Panc1 (cell line): ENCODE results near the gene NTNG2. TPM values are rescaled to one million over a fixed set of nuclear protein-coding genes. Genes with fewer than 3 reads are reported as not detected.

Source experiments
- ATAC-seq: fragments of 200-7000 bp; cut with Tn5 transposase; 2 replicates; pipeline ENCODE4 v1.9.1; 2020; ENCODE audit warnings: mild to moderate bottlenecking, moderate library complexity
- BruUV-seq: library from RNA; stranded (reverse); fragments of 400-500 nt; replicated peaks from 2 replicates; lab custom pipeline; 2021; lab: Mats Ljungman, UMichigan
- CTCF ChIA-PET: fragments of 300-600 bp; sonication (Branson Sonifier 250); formaldehyde crosslinking; loops from one replicate; lab custom pipeline; 2022; ENCODE audit warnings: antibody characterized with exemption; lab: Charles Lee
- POLR2A ChIA-PET: fragments of 300-600 bp; sonication (Branson Sonifier 250); formaldehyde crosslinking; loops from one replicate; lab custom pipeline; 2022; ENCODE audit warnings: antibody characterized with exemption; lab: Charles Lee
- DNase-seq: peaks from one replicate; pipeline ENCODE4 v3.0.0-alpha.2; 2010; ENCODE audit warnings: low read depth, low spot score
- H3K27ac ChIP-seq: 2 replicates; pipeline ENCODE4 v1.5.1; 2011; ENCODE audit warnings: mild to moderate bottlenecking, low read length, inconsistent platforms
- H3K27me3 ChIP-seq: fragments of 200-500 bp; sonication (Bioruptor generic); 2 replicates; pipeline ENCODE4 v1.6.0; 2014; ENCODE audit warnings: low read length, inconsistent platforms; ENCODE audit not compliant: control insufficient read depth, insufficient read depth
- H3K36me3 ChIP-seq: fragments of 200-500 bp; sonication (Bioruptor generic); 2 replicates; pipeline ENCODE4 v1.5.1; 2014; ENCODE audit warnings: inconsistent platforms, mild to moderate bottlenecking, low read length, moderate library complexity; ENCODE audit not compliant: control insufficient read depth, insufficient read depth
- H3K4me1 ChIP-seq: 2 replicates; pipeline ENCODE4 v1.5.1; 2011; ENCODE audit warnings: inconsistent platforms, mild to moderate bottlenecking, low read length, moderate library complexity; ENCODE audit not compliant: control insufficient read depth, insufficient read depth
- H3K4me3 ChIP-seq, 2 experiments: 2 replicates each; pipeline ENCODE4 v1.5.1; 2011 to 2012; ENCODE audit warnings: low read depth in 2 of 2, low read length in 2 of 2, mild to moderate bottlenecking in 2 of 2, inconsistent platforms in 1 of 2, moderate library complexity in 1 of 2
- H3K9me3 ChIP-seq: fragments of 200-500 bp; sonication (Bioruptor generic); 2 replicates; pipeline ENCODE4 v1.5.1; 2014; ENCODE audit warnings: low read depth, mild to moderate bottlenecking, inconsistent platforms, low read length, moderate library complexity; ENCODE audit not compliant: control insufficient read depth, insufficient read depth
- POLR2AphosphoS5 ChIP-seq: IDR thresholded peaks from 2 replicates; pipeline ENCODE4 v1.6.1; 2012; ENCODE audit warnings: mild to moderate bottlenecking, low read depth, low read length, moderate library complexity
- REST ChIP-seq, 2 experiments: IDR thresholded peaks; 2 replicates each; pipeline ENCODE4 v1.6.1; 2011 to 2012; ENCODE audit warnings: low read depth in 2 of 2, control low read depth in 1 of 2, low read length in 1 of 2, mild to moderate bottlenecking in 1 of 2, moderate library complexity in 1 of 2; ENCODE audit not compliant: insufficient read depth in 1 of 2
- SIN3A ChIP-seq: IDR thresholded peaks from 2 replicates; pipeline ENCODE4 v1.6.1; 2012; ENCODE audit warnings: low read depth, mild to moderate bottlenecking, low read length, moderate library complexity, borderline replicate concordance; ENCODE audit not compliant: insufficient read depth
- TCF7L2 ChIP-seq: IDR thresholded peaks from 2 replicates; pipeline ENCODE4 v1.6.1; 2011; ENCODE audit warnings: mild to moderate bottlenecking, low read depth, low read length, inconsistent platforms
- in situ Hi-C: cut with HindIII; loops from 2 replicates; pipeline ENCODE4 v1.10.0; 2016; ENCODE audit warnings: low sequenced_read_pairs, low pct_unique_long_range_greater_than_20kb
- intact Hi-C: fragments of 100-400 bp; cut with micrococcal nuclease; formaldehyde crosslinking; loops from one replicate; pipeline ENCODE4 v1.10.0; 2022; ENCODE audit not compliant: unreplicated experiment
- total RNA-seq: library from RNA; stranded (reverse); gene quantifications from one replicate; pipeline ENCODE4 v1.2.1, GENCODE V29; 2021; ENCODE audit not compliant: unreplicated experiment
- TF ChIP-seq, protein P1 (sequence below): fragments of 450-650 bp; IDR thresholded peaks from 2 replicates; pipeline ENCODE4 v1.5.1; 2017; ENCODE audit warnings: mild to moderate bottlenecking

NTNG2 gene
- total RNA-seq, 1 experiment from 2014 or later: 5.1 TPM

DNA sequence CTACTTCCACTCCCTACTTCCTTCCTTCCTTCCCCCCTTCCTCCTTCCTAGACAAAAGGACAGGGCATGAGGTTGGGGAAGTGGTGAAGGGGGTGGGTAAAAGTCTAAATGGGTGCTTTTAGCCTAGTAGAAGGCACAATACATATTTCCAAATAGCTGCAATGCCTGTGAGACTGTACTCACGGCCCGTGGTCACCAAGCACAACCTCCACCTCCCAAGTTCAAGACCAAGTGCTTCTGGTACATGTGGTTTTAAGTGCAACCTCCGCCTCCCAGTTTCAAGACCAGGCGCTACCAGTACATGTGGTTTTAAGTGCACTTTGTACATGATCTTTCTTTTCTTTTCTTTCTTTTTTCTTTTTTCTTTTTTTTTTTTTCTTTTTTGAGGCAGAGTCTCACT lies 14.5 kb upstream of the NTNG2 start:
- ChIA-PET CTCF (no interaction called here), POLR2A (no interaction called here)
- intact Hi-C loops: no loop called here
- Histone ChIP-seq H3K4me3 (no peak overlapping the region), H3K27me3 (no peaks in the 10 kb centered on the region), H3K36me3 (no peaks in the 10 kb centered on the region), H3K9me3 (no peaks in the 10 kb centered on the region), H3K27ac (no peak overlapping the region), H3K4me1 (no peaks in the 10 kb centered on the region)
- no peak for ATAC-seq
- DNase-seq: no peak
- TF ChIP-seq, protein P1, sequence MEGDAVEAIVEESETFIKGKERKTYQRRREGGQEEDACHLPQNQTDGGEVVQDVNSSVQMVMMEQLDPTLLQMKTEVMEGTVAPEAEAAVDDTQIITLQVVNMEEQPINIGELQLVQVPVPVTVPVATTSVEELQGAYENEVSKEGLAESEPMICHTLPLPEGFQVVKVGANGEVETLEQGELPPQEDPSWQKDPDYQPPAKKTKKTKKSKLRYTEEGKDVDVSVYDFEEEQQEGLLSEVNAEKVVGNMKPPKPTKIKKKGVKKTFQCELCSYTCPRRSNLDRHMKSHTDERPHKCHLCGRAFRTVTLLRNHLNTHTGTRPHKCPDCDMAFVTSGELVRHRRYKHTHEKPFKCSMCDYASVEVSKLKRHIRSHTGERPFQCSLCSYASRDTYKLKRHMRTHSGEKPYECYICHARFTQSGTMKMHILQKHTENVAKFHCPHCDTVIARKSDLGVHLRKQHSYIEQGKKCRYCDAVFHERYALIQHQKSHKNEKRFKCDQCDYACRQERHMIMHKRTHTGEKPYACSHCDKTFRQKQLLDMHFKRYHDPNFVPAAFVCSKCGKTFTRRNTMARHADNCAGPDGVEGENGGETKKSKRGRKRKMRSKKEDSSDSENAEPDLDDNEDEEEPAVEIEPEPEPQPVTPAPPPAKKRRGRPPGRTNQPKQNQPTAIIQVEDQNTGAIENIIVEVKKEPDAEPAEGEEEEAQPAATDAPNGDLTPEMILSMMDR: no peak
- TF ChIP-seq POLR2AphosphoS5: no peak
- in situ Hi-C loops: no loop called here
- no TSS peak for BruUV-seq

- Histone ChIP-seq H3K9me3 (no peaks in the 10 kb centered on the region), H3K4me1 (no peaks in the 10 kb centered on the region), H3K27ac (no peak overlapping the region), H3K4me3 (no peak overlapping the region), H3K36me3 (no peaks in the 10 kb centered on the region), H3K27me3 (no peaks in the 10 kb centered on the region)
- ChIA-PET POLR2A (no interaction called here), CTCF (no interaction called here)
- no peak for TF ChIP-seq REST (IDR thresholded peaks at IDR 0.05; ENCODE audit: insufficient read depth in 1 of 2, low read depth in 2 of 2, low read length in 1 of 2)
- no peak for TF ChIP-seq TCF7L2
- no peak for TF ChIP-seq POLR2AphosphoS5
- TF ChIP-seq SIN3A: no peak
- TF ChIP-seq, protein P1: no peak
- intact Hi-C loops: no loop called here
- ATAC-seq (no peak), DNase-seq (no peak)
- in situ Hi-C loops: no loop called here
- BruUV-seq: no TSS peak
These were observed 14.0 kb upstream of the NTNG2 start for GRCh38 chr9:132147839-132148238.

DNA sequence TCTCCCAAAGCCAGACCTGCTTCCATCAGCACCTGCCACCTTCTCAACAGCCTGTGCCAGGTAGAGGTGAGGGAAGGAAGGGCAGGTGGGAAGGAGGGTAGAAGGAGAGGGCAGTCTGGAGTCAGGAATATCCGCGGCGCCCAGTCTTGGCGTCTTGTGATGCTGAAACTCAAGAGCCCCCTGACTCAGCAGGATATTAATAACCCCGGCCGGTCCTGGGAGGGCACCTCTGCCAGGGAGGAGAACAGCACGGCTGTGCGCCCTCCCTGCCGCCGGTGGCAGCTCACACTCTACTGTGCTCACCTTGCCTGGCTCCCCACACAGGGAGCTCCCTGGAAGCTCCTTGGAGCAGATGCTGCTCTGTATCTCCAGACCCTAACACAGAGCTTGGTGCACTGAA lies 11.6 kb upstream of the NTNG2 start:
- no TSS peak for BruUV-seq
- Histone ChIP-seq H3K36me3 (no peaks in the 10 kb centered on the region), H3K4me1 (no peaks in the 10 kb centered on the region), H3K4me3 (no peak overlapping the region), H3K27ac (no peak overlapping the region), H3K27me3 (no peaks in the 10 kb centered on the region), H3K9me3 (no peaks in the 10 kb centered on the region)
- in situ Hi-C loops: no loop called here
- DNase-seq (no peak), ATAC-seq (no peak)
- ChIA-PET POLR2A (no interaction called here), CTCF (interaction anchor here (0.5 kb wide), 1 partner anchor 662 kb away, joined by 3 read pairs; no protein-coding TSS in a partner anchor)
- intact Hi-C loops: no loop called here
- TF ChIP-seq REST (IDR thresholded peaks at IDR 0.05; ENCODE audit: insufficient read depth in 1 of 2, low read depth in 2 of 2, low read length in 1 of 2) (no peak), TCF7L2 (no peak)
- TF ChIP-seq, protein P1: no peak
